ENCODE results near the gene LYPLAL1. TPM values are rescaled to one million over a fixed set of nuclear protein-coding genes. Genes with fewer than 3 reads are reported as not detected.
A peak's percentile ranks its signal among the peaks of the same experiment; 100 is the strongest.
"Not testable (repeated sequence)": the region's sequence is repeated elsewhere in the genome, so short reads cannot be mapped to it uniquely, and the experiment has no call there.

The LYPLAL1 gene
- total RNA-seq, 1 donor from 2014 or later = 17.3 TPM

DNA sequence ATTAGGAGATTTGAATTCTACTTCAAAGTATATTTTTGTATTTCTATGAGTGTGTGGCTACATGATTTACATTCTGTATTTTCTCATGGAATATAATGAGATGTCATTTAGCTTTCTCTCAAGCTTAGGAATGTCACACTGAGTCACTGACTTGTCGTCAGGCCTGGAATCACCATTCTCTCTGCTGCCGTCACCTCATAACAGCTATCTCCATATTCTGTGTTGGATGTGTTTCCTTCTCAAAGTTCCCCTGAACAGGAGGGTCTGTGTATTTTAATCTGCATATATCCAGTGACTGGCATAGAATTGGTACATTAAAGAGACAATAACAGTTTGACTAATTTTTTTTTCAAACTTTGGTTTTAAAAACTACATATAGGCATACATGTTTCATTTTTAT lies 35.9 kb downstream of the LYPLAL1 start:
- ATAC-seq (no peak), DNase-seq (ENCODE audit: low spot score) (no peak)

DNA sequence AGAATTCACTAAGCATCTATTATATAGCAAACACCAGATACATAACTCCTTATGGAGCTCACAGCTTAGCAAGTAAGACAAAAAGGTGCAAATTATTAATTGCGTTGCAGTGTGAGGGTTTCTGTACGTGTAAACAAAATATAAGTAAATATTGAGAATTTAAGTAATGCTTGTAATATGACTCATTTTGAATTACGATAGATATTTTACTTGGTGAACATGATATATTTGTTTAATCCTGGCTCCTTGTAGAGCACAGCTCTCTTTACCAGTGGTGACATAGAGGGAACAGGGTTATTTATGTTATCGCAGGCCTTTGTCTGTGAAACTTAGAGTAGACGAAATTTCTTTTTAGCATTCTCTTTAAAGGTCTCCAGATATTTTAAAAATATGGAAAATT lies 36.4 kb downstream of the LYPLAL1 start:
- no peak for DNase-seq (ENCODE audit: low spot score)
- ATAC-seq = no peak

DNA sequence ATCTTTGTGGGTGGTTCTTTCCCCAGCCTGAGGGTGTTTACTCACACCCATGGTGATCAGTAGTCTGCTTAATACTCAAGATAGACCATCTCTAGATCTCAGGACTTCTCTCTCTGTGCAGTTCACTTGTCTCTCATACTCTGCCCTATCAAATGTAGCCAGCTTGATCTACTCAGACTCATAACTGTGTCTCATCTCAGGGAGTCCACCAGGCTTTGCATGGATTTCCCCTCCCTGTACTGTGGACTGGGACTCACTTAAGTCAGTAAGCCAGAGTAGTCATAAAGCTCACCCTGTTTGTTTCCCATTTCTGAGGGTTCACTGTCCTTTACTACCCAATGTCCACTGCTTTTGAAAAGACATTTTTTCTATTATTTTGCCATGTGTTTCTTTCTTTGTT lies 41.8 kb downstream of the LYPLAL1 start:
- ATAC-seq (no peak), DNase-seq (ENCODE audit: low spot score) (no peak)

DNA sequence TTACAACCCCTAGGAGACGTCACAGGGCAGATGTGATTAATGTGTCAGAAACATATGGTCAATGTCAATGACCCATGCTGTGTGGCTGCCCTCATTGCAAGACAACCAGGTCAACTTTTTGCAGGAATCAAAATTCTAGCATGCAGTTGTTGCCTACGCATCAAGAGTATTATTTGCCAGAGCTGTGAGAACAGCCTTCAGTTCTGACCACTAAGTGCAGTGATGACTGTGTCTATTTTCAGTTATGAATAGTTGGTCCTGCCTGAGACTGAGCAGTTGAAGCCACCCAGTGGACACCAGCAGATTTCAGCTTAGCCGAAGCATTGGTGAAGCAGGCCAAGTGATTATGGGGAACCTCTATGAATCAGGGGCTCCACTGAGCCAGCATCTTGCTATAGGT lies 47.3 kb downstream of the LYPLAL1 start:
- DNase-seq (ENCODE audit: low spot score) (no peak), ATAC-seq (no peak)

DNA sequence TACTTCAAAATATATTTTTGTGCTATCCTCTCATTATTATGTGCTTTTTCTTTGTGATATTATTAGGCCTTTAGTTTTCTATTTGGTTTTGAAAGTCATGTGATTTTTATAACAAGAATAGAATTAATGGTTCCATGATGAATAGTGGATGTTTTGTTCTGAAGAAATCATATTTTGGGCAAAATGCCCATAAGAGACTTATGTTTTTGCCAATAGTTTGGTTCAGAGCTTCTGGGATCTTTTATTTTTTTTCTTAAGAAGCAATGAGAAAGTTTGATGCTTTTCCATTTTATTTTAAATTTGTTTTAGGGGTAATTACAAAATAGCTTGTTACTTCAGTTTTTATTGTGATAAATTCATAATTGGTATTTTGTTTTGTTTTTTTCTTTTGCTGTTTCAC lies 49.8 kb downstream of the LYPLAL1 start:
- DNase-seq (ENCODE audit: low spot score) (no peak), ATAC-seq (no peak)

DNA sequence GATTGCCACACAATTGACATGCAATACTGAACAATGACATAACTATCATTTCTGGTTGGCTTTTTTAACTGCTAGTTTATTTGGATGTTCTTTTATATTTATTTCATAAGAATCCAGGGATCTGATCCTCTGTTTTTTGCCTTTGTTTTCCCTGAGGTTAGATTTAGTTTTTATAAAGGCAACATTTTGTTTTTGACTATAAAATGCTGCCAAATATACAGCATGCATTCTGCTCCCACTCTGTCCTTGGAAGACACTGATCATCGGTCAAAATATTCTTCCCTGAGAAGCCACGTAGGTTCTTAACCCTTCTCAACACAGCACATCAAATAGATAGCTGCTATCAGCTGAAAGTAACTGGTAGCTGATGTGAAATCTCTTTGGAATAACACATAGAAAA lies 52.5 kb downstream of the LYPLAL1 start:
- no peak for ATAC-seq
- no peak for DNase-seq (ENCODE audit: low spot score)

DNA sequence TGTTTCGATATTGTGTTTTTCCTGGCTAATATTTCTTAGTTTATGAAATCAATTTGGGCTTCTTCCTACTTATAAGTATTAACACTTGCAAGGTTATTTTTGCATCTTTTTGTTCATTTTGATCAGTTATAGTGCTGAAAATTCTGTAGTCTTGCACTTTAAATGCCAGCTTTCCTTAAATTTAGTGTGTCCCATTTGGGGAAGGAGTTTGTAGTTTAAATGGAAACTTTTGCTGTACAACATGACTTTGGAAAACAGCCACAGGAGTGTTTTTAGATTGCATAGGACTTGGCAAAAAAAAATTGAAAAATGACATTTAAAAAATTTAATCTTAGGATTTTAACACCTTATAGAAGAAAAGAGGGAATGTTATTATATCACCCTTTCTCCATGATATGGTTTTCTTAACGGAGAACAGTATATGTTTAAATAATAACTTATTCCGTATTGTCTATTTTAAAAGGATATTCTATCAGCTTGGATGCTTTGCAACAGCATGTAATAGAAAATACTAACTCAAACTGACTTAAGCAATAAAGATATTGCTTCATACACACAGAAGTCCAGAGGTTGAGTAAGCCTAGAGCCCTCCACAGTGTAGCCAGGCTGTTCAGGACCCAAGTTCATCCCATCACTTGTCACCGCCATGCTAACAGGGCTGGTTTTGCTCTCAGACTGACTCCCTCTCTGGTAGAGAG lies 53.8 kb downstream of the LYPLAL1 start:
- peak; percentile 63 for ATAC-seq
- DNase-seq (ENCODE audit: low spot score) = no peak

DNA sequence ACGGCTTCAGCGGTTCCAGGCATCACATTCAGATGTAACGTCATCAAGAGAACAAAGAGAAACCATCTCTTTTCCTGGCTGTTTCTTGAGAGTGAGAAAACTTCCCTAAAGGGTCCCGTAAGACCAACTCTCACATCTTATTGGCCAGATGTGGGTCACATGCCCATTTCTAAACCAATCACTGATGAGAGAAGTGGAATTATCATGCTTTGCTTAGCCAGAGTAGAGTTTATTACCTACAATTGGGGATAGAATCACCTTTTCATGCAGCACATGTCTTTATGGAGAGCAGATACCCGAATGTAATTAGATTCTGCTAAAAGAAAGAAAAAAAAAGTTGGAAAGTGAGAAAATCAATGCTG lies 54.4 kb downstream of the LYPLAL1 start:
- no peak for ATAC-seq
- no peak for DNase-seq (ENCODE audit: low spot score)

DNA sequence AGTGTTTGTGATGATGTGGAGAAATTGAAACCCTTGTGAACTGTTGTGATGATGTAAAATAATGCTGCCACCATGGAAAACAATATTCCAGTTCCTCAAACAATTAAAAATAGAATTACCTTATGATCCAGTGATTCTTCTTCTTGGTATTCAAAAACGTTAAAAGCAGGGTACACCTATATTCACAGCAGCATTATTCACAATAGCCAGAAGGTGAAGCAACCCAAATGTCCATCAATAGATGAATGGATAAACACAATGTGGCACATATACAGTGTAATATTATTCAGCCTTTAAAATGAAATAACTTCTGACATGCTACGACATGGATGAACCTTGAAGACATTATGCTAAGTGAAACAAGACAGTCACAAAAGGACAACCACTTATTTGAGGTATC lies 59.2 kb downstream of the LYPLAL1 start:
- DNase-seq (ENCODE audit: low spot score) (no peak), ATAC-seq (no peak)

DNA sequence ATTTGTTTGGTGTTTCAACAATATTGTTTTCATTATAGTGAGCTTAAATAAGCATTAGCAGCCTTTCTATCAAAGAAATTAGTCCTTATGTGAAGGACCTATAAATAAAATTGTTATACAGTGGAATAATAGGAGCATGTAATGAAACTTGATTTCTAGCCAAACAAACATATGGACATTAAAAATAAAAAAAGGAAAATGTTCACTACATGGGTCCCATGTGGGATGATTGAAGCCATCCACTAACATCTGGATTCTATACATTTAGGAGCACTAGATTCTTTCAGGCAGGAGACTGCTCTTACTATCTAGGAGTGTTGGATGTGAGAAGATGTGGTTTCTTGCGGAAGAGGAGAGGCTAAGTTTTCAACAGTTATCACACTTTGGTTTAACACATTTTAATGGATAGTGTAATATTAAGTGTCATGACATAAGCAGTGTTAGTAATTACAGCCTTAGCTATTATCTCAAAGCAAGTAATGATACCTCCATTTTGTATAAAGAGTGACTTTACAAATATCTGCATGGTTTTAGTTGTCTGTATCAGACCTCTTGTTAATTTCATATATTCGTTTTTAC lies 62.3 kb downstream of the LYPLAL1 start:
- ATAC-seq = no peak
- no peak for DNase-seq (ENCODE audit: low spot score)

DNA sequence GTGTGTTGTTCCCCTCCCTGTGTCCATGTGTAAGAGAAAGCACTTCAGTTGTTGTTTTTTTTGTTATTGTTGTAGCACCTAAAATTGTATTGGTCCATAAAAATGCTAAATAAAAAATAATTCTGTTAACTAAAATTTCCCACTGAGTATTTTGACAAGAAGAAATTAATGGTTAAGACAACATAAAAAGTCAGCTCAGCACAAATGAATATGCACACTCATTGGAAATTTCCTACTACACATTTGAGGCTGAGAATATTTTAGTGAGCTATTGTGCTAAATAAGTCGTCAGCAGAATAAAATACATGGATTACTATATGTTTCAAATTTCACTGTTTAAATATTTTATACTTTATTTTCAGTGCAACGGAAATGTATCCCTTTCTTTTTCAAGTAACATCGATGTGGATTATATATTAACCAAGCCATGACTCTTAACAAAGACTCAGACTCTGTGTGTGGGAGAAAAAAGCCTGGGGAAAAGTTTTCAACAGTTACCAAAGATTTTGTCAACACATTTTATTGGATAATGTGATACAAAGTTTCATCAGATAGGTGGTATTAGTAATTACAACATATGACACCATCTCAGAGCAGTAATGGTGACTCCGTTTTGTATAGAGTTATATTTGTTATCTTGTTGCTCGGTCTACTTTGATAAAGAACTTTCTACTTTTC lies 63.4 kb downstream of the LYPLAL1 start:
- DNase-seq (ENCODE audit: low spot score) (no peak), ATAC-seq (peak; percentile 81)

DNA sequence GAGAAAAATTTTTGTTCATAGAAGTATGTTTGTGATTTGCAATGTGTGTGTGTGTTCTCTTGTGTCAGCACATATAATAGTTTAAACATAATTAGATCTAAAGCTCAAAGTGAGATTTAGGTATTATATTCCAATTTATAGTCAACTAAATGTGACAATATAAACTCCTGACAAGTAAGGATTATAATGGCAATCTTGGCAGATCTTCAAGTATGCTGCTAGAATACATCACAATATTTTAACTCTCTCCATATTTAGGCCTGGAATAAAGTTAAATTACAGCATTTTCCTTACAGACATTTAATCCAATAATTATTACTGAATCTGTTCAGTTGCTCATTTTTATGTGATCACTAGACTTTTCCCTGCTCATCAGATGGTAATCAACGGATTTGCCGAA lies 65.8 kb downstream of the LYPLAL1 start:
- DNase-seq (ENCODE audit: low spot score) (no peak), ATAC-seq (no peak)

DNA sequence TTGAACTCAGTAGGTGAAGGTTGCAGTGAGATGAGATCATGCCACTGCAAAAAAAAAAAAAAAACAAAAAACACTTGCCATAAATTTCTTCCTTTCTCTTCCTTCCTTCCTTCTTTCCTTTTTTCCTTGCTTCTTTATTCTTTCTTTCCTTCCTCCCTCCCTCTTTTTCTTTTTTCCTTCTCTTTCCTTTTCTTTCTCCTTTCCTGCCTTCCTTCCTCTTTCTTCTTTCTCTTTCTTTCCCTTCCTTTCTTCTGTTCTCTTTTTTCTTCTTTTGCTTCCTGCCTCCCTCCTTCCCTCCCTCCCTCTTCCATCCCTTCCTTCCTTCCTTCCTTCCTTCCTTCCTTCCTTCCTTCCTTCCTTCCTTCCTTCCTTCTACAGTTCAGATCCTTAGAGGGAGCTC lies 71.2 kb downstream of the LYPLAL1 start:
- DNase-seq (ENCODE audit: low spot score) (no peak), ATAC-seq (no peak)

DNA sequence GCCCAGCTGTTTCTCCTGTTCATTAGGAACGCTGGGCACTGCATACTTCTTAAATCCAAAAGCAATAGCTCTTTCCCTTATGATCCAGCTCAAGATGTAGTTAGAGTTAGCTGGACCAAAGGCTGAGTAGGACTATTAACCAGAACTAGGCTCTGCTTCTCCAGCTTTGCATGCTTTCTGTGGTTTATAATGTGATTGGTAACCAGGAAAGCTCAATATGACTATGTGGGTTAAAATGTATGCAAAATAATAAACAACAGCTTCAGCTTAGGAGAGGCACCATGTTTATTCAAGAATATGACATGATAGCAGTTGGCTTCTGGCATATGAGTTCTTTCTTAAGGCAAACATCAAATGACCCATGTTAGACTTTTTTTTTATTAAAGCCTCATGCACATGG lies 73.8 kb downstream of the LYPLAL1 start:
- ATAC-seq (no peak), DNase-seq (ENCODE audit: low spot score) (no peak)

DNA sequence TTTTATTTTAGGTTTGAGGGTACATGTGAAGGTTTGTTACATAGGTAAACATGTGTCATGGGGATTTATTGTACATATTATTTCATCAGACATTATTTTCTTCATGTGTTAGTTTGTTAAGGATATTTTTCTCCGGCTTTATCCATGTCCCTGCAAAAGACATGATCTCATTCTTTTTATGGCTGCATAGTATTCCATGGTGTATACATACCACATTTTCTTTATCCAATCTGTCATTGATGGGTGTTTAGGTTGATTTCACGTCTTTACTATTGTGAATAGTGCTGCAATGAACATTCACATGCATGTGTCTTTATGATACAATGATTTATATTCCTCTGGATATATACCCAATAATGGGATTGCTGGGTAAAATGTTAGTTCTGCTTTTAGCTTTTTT lies 76.8 kb downstream of the LYPLAL1 start:
- DNase-seq (ENCODE audit: low spot score) = not testable (repeated sequence)

DNA sequence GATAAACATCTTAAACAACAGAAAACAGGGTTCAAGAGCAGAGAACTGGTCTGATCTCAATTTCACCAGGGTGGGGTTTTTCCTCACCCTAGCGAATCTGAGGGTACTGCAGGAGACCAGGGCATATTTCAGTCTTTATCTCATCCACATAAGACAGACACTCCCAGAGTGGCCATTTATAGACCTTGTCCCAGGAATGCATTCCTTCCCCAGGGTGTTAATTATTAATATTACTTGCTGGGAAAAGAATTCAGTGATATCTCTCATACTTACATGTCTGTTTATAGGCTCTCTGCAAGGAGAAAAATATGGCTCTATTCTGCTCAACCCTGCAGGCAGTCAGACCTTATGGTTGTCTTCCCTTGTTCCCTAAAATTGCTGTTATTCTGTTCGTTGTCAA lies 84.1 kb downstream of the LYPLAL1 start:
- no peak for DNase-seq (ENCODE audit: low spot score)
- ATAC-seq = no peak

More for the DNA sequence above, 76.8 kb downstream of the LYPLAL1 start:
- ATAC-seq = not testable (repeated sequence)

DNA sequence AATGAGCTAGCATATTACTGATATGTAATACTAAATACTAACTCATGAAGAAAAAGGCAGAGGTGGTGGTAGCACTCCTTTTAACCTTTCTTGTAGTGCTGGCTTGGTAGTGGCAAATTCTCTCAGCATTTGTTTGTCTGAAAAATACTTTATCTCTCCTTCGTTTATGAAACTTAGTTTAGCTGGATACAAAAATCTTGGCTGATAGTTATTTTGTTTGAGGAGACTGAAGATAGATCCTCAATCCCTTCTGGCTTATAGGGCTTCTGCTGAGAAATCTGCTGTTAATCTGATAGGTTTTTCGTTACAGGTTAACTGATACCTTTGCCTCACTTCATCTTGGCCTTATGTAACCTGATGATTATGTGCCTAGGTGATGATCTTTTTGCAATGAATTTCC lies 87.8 kb downstream of the LYPLAL1 start:
- DNase-seq (ENCODE audit: low spot score) (no peak), ATAC-seq (no peak)
